K562 (cell line): Measurements from ENCODE around the gene ACAD10. TPM values are rescaled to one million over a fixed set of nuclear protein-coding genes. Genes with fewer than 3 reads are reported as not detected.

Experiments used
- ARID1B ChIP-seq: fragments of 450-650 bp; IDR thresholded peaks from 2 replicates; pipeline ENCODE4 v1.6.1; 2016; ENCODE audit warnings: antibody characterized with exemption, mild to moderate bottlenecking, inconsistent platforms
- ATF1 ChIP-seq, 2 experiments: fragments of 450-650 bp in 1 of 2; IDR thresholded peaks; 2 replicates each; pipeline ENCODE4 v1.6.1; 2016; ENCODE audit warnings: missing compliant biosample characterization in 1 of 2, missing genetic modification characterization in 1 of 2
- CHD4 ChIP-seq: fragments of 200-600 bp; sonication (generic); IDR thresholded peaks from 3 replicates; pipeline ENCODE4 v1.6.1; 2012; ENCODE audit warnings: low read depth, mild to moderate bottlenecking, mixed read lengths, low read length, inconsistent platforms; ENCODE audit not compliant: insufficient read depth, insufficient replicate concordance, poor library complexity, severe bottlenecking
- DPF2 ChIP-seq: fragments of 450-650 bp; IDR thresholded peaks from 2 replicates; pipeline ENCODE4 v1.6.1; 2016
- FOXO4 ChIP-seq: fragments of 450-650 bp; formaldehyde crosslinking; IDR thresholded peaks from 2 replicates; pipeline ENCODE4 v1.4.0; 2020; ENCODE audit warnings: mild to moderate bottlenecking, moderate library complexity
- GATA2 ChIP-seq: sonication (generic); formaldehyde crosslinking; IDR thresholded peaks from 2 replicates; pipeline ENCODE4 v1.4.0; 2020; ENCODE audit warnings: mild to moderate bottlenecking, missing genetic modification reagents
- HINFP ChIP-seq: fragments of 450-650 bp; conservative IDR thresholded peaks from 2 replicates; pipeline ENCODE4 v1.6.1; 2016; ENCODE audit warnings: missing genetic modification characterization, low read depth, mild to moderate bottlenecking, control low read depth, missing compliant biosample characterization
- MITF ChIP-seq: IDR thresholded peaks from 2 replicates; pipeline ENCODE4 v1.6.1; 2014; ENCODE audit warnings: antibody characterized with exemption
- MTA1 ChIP-seq: fragments of 450-650 bp; IDR thresholded peaks from 2 replicates; pipeline ENCODE4 v1.6.1; 2017; ENCODE audit warnings: borderline replicate concordance
- NCOA1 ChIP-seq: fragments of 450-650 bp; IDR thresholded peaks from 2 replicates; pipeline ENCODE4 v1.6.1; 2016; ENCODE audit warnings: low read depth
- POLR2H ChIP-seq: IDR thresholded peaks from 2 replicates; pipeline ENCODE4 v1.6.1; 2016; ENCODE audit warnings: missing genetic modification characterization, low read depth, mild to moderate bottlenecking, control low read depth, missing compliant biosample characterization, moderate library complexity
- PRDM10 ChIP-seq: fragments of 450-650 bp; IDR thresholded peaks from 2 replicates; pipeline ENCODE4 v1.6.1; 2018; ENCODE audit not compliant: partially characterized antibody
- SIN3B ChIP-seq: fragments of 450-650 bp; IDR thresholded peaks from 2 replicates; pipeline ENCODE4 v1.6.1; 2017; ENCODE audit warnings: low read depth, mild to moderate bottlenecking, moderate library complexity
- TAF15 ChIP-seq: fragments of 200-400 bp; formaldehyde crosslinking; IDR thresholded peaks from 2 replicates; pipeline ENCODE4 v1.6.1; 2017; ENCODE audit warnings: mild to moderate bottlenecking, low read depth, low read length, moderate library complexity
- ZBTB9 ChIP-seq: fragments of 450-650 bp; formaldehyde crosslinking; IDR thresholded peaks from 2 replicates; pipeline ENCODE4 v1.4.0; 2020; ENCODE audit warnings: mild to moderate bottlenecking, moderate library complexity
- ZNF717 ChIP-seq: fragments of 250-450 bp; sonication (Bioruptor Pico); IDR thresholded peaks from 2 replicates; pipeline ENCODE4 v1.5.0; 2021
- ZNF764 ChIP-seq: fragments of 250-450 bp; sonication (Bioruptor Pico); IDR thresholded peaks from 2 replicates; pipeline ENCODE4 v1.4.0; 2020; ENCODE audit warnings: low read depth, mild to moderate bottlenecking, moderate library complexity
- polyA plus RNA-seq, 8 experiments: library from polyadenylated mRNA; depleted of rRNA in 4 of 8; stranded (reverse) in 5 of 8; unstranded in 3 of 8; fragments of >200 nt; fragmentation: Nextera tagmentation in 2 of 8; fragmentation: Illumina TruSeq in 1 of 8; extraction: Ambion mirVana in 2 of 8; extraction: Trizol in 1 of 8; gene quantifications; 2 replicates each; pipeline versions ENCODE4 v1.2.1 to v1.2.3, GENCODE V29; 2011 to 2014; ENCODE audit warnings: inconsistent platforms in 1 of 8, missing spikeins in 1 of 8
- total RNA-seq, 7 experiments: library from RNA; depleted of rRNA in 6 of 7; stranded (reverse); fragments of >200 nt in 6 of 7; fragmentation: Illumina TruSeq in 2 of 7; extraction: Trizol in 2 of 7; gene quantifications; 2 replicates each; pipeline versions ENCODE4 v1.2.1 to v1.2.3, GENCODE V29; 2011 to 2021; ENCODE audit warnings: low replicate concordance in 1 of 7

Gene ACAD10
- total and polyA plus RNA-seq, 9 of the 15 experiments (the other 6 are each of a cell fraction or from before 2014, with no cell fraction given) = 2.3 to 19.2 (median 12.0) TPM

GRCh38 chr12:111775205-111776193, 89.6 kb downstream of the ACAD10 start (continued):
- TF ChIP-seq POLR2H (tag) = peak; percentile 50
- TF ChIP-seq FOXO4 (CRISPR knock-in tag) = no peak
- TF ChIP-seq SIN3B = no peak
- TF ChIP-seq NCOA1 = 0 out of 2 replicates have a peak, but pooled peaks have one; percentile 38
- TF ChIP-seq ZNF717 (CRISPR knock-in tag) = no peak
- TF ChIP-seq PRDM10 = no peak
- TF ChIP-seq ATF1 (CRISPR knock-in tag; IDR thresholded peaks at IDR 0.05) = no peak
- TF ChIP-seq ATF1 (tag; IDR thresholded peaks at IDR 0.05) = peak; percentile 84
- TF ChIP-seq MTA1 = peak; percentile 80
- no peak for TF ChIP-seq CHD4
- TF ChIP-seq ZBTB9 (CRISPR knock-in tag) = no peak
- no peak for TF ChIP-seq MITF
- no peak for TF ChIP-seq ZNF764 (CRISPR knock-in tag)
- TF ChIP-seq ARID1B = peak; percentile 83
- TF ChIP-seq TAF15 = no peak
- peak; percentile 89 for TF ChIP-seq DPF2
- no peak for TF ChIP-seq HINFP (tag)
- no peak for TF ChIP-seq GATA2
